Stimulated activated CD4-positive, alpha-beta T cell treated with anti-CD3 and anti-CD28 coated beads, Interleukin-12 subunit alpha, Interleukin-12 subunit beta, amount 100 ng/mL, for 4 hours (primary cell): ENCODE results near the gene PITPNM1.
"Not testable (repeated sequence)": the region's sequence is repeated elsewhere in the genome, so short reads cannot be mapped to it uniquely, and the experiment has no call there.

Source experiments
- DNase-seq: peaks from one replicate; pipeline ENCODE4 v3.0.0-alpha.2; 2020

PITPNM1 gene

DNA sequence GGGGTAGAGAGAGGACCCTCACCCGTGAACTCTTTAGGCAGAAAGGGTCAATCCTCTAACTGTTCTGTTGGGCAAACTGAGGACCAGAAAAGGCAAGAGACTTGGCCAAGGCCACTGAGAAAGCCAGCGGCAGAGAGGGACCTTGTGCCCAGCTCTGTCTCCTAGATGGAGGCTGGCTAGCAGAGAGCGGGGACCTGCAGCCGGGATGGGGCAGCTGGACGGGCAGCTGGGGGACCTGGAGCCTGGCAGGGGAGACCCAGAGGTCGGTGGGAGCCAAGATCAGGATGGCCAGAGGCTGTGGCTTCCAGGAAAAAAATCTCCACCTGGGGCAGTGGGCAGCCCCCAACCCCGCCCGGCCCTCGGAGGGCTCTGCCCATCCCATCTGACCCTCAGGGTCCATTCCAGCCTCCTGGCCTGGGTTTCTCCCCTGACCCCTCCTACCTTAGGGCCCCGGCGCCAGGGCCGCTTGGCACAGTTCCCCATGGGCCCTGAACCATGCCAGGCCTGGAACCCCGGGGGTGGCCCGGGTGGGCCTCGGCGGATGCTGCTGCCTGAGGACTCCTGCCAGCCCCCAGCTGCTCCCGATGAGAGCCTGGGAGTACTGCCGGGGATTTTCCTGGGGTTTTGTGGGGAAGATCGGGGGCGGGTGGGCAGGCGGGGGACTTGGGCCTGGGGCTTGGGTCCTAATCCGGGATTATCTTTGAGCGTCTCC lies 17.8 kb upstream of the PITPNM1 start, which contains the start of gene CABP2:
Gene CABP2, minus strand, starts transcription at position 603 of the 712 bp plus-strand sequence. Its CDS starts 120 bp downstream, at position 483.
- DNase-seq, result no peak

DNA sequence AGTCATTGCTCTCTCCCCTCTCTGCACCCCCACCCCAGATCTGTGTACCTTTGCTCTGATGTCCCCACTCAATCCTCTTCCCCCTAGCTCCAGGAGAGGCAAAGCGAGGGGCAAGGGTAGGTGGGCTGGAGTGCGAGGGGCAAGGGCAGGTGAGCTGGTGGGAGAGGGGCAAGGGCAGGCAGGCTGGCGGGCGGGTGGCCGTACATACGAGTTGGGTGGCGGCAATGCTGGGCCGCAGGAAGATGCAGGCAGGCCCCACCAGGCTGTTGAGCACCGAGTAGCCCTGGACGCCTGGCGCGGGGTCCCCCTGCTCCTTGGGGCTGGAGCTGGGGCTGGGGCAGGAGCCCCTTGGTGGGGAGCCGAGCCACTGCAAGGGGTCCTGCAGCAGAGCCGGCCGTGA lies 17.2 kb upstream of the PITPNM1 start:
- no peak for DNase-seq

GRCh38 chr11:67521924-67522323 lies 16.8 kb upstream of the PITPNM1 start:
- no peak for DNase-seq

DNA sequence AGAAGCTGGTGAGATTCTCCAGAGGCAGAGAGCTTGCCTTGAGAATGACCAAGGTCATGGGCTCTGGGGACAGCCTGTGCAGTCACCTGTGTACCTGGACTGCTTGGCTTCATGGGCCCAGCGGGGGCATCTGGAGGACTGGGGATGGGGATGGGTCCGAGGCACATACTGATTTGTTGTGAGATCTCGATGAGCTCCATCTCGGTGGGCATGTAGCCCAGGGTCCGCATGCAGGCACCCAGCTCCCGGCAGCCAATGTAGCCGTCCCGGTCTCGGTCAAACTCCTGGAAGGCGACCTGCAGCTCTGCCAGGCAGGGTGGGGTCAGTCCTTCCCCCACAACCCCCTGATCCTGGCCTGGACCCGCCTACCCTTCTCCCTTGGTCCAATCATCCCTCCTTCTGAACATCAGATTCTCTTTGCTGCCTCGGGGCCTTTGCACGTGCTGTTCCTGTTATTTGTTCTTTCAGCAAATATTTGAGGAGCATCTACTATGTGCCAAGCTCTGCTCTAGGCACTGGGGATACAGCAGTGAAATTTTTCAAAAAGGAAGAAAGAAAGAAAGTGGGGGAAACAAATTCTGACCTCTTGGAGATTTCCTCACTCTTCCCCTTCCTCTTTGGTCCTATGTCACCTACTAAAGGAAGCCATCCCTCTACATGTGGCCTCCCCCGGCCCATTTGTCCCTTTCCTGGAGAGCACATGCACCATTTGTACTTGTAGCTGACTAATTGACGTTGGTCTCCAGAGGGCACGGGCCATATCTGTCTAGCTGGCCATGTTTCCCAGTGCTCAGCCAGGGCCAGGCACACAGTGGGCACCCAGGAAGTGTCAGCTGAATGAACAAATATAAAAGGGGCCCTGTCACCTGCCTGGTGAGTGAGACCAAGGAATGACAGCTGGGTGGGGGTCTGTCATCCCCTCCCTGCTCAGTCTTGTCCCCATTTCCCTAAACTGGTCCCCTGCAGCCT lies 16.0 kb upstream of the PITPNM1 start:
- DNase-seq, result no peak

DNA sequence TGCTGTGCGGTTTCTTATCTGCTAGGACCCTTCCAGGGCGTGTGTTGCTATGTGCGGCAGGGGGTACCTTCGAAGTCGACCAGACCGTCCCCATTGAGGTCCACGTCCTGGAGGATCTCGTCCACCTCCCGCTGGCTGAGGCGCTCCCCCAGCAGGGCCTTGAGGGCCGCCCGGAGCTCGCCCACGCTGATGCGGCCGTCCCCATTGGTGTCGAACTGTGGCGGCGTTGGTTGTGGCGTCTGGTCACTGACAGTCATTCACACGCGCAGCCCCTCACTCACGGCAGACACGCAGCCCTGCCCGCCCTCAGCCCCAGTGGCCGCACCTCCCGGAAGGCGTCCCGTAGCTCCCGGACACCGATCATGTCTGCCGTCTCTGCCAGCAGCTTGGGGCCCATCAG lies 14.6 kb upstream of the PITPNM1 start:
- no peak for DNase-seq

GRCh38 chr11:67517784-67518552 lies 12.8 kb upstream of the PITPNM1 start:
- no peak for DNase-seq

- no peak for DNase-seq
These were observed 11.6 kb upstream of the PITPNM1 start for GRCh38 chr11:67516806-67517205.

- DNase-seq, result no peak
These were observed 9.0 kb upstream of the PITPNM1 start for GRCh38 chr11:67514116-67514515.

- DNase-seq, result not testable (repeated sequence)
These were observed 6.4 kb upstream of the PITPNM1 start for GRCh38 chr11:67511558-67511957.

- DNase-seq, result no peak
These were observed 4.8 kb upstream of the PITPNM1 start for GRCh38 chr11:67510023-67510345.

GRCh38 chr11:67508486-67509121 lies 3.4 kb upstream of the PITPNM1 start:
- peak; percentile 100 for DNase-seq

GRCh38 chr11:67507864-67508485 lies 2.8 kb upstream of the PITPNM1 start, which contains the start of gene CDK2AP2:
Gene CDK2AP2, minus strand, starts transcription at chr11:67508162. Its CDS starts 80 bp downstream, at chr11:67508082.
- peak; percentile 98 for DNase-seq

DNA sequence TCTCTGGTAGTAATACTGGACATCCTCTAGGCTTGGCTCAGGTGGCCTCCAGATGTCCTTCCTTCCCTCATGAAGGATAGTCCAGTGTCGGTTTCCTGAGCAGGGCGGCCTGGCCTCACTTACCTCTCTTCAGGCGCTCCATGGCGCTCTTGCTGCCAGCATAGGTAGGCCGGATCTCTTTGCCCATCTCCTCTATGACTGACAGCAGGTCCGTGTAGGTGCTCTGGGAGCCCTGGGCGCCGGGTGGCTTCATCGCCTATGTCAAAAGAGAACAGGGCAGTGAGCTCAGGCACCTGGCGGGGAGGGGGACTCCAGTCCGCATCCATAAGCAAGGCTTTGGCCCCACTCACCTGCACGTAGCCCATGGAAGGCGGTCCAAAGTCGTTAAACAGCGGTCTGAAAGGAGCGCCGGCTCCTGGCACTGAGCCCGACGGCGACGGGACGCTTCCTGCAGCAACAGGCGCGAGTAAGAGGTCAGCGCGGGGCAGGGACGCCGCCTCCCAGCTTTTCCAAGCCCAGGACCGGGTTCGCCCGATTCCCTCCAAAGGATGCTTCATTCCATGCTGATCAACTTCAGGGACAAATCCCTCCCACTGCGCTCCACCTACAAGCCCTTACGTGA lies 2.2 kb upstream of the PITPNM1 start:
- DNase-seq, result no peak

GRCh38 chr11:67506426-67507051 lies 1.4 kb upstream of the PITPNM1 start:
- no peak for DNase-seq

- DNase-seq, result peak; percentile 87
These were observed 638 bp upstream of the PITPNM1 start for GRCh38 chr11:67505605-67506396.

GRCh38 chr11:67504005-67504949 lies 886 bp downstream of the PITPNM1 start:
- peak; percentile 36 for DNase-seq

- DNase-seq, result no peak
These were observed 1.8 kb downstream of the PITPNM1 start for GRCh38 chr11:67503119-67504004.
